WTC11 (cell line): Measurements from ENCODE around the gene PDK4. TPM values are rescaled to one million over a fixed set of nuclear protein-coding genes. Genes with fewer than 3 reads are reported as not detected.

Source experiments
- total RNA-seq: library from RNA; stranded (reverse); gene quantifications from 3 replicates; pipeline ENCODE4 v1.2.3, GENCODE V29; 2021

PDK4 gene
- total RNA-seq, 1 experiment from 2014 or later = 0.31 TPM

Other genes with a start within 250 kb of the PDK4 start
- gene PON3, start 200.1 kb downstream of the PDK4 start, total RNA-seq = 0.37 to 0.62 TPM (median 0.42 TPM) in 3 replicates
- gene PON2, start 161.5 kb downstream of the PDK4 start, total RNA-seq = 21.4 to 24.1 TPM (median 23.3 TPM) in 3 replicates
- 0.07 TPM in 2 of 3 replicates, not detected in the other for gene ASB4, start 110.6 kb downstream of the PDK4 start, total RNA-seq
- gene DYNC1I1, start 176.0 kb upstream of the PDK4 start, total RNA-seq = 2.8 to 3.4 TPM (median 3.3 TPM) in 3 replicates